Testis (tissue), 2 donors: ENCODE measurements around the gene MCL1.

Experiments
- POLR2A ChIP-seq: fragments of 450-650 bp; IDR thresholded peaks from one replicate; pipeline ENCODE4 v1.6.1; 2017; ENCODE audit warnings: antibody characterized with exemption, mild to moderate bottlenecking, moderate library complexity
- TF ChIP-seq, protein P1 (sequence below), 3 experiments: fragments of 450-650 bp in 2 of 3; fragments of 200-600 bp in 1 of 3; sonication (generic) in 1 of 3; IDR thresholded peaks; one replicate each; pipeline ENCODE4 v1.5.1; 2016 to 2019; ENCODE audit warnings: antibody characterized with exemption in 3 of 3, mild to moderate bottlenecking in 2 of 3, moderate library complexity in 1 of 3

DNA sequence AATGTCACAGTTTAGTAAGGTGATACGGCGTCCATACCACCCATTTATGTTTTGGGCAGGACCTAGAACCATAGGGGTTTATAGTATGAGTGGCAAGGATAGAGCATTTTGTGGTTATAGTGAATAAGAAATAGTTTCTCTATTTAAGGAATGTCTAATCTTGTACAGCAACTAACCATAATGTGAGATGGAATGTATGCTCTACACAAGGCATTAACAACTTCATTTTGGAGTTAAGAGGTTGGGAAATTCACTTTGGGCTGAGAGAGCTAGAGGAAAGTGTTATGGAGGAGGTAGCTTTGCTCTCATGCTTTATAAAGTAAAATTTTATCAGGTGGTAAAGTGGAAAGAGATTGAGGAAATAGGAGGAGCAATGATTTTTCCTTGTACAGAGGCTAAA lies 3.0 kb upstream of the MCL1 start:
- TF ChIP-seq, protein P1, sequence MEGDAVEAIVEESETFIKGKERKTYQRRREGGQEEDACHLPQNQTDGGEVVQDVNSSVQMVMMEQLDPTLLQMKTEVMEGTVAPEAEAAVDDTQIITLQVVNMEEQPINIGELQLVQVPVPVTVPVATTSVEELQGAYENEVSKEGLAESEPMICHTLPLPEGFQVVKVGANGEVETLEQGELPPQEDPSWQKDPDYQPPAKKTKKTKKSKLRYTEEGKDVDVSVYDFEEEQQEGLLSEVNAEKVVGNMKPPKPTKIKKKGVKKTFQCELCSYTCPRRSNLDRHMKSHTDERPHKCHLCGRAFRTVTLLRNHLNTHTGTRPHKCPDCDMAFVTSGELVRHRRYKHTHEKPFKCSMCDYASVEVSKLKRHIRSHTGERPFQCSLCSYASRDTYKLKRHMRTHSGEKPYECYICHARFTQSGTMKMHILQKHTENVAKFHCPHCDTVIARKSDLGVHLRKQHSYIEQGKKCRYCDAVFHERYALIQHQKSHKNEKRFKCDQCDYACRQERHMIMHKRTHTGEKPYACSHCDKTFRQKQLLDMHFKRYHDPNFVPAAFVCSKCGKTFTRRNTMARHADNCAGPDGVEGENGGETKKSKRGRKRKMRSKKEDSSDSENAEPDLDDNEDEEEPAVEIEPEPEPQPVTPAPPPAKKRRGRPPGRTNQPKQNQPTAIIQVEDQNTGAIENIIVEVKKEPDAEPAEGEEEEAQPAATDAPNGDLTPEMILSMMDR (IDR thresholded peaks at IDR 0.05), result no peak
- TF ChIP-seq POLR2A, result no peak
